HEK293 (cell line): ENCODE measurements around the gene NAT14.

ENCODE experiments used
- ZNF777 ChIP-seq: fragments of 450-650 bp; formaldehyde crosslinking; IDR thresholded peaks from 2 replicates; pipeline ENCODE4 v1.5.1; 2017; ENCODE audit warnings: missing biosample characterization, missing genetic modification characterization, borderline replicate concordance
- ZNF843 ChIP-seq: fragments of 450-650 bp; formaldehyde crosslinking; IDR thresholded peaks from 2 replicates; pipeline ENCODE4 v1.5.1; 2016; ENCODE audit warnings: missing biosample characterization, missing genetic modification characterization
- TF ChIP-seq, protein P1 (sequence below): fragments of 450-650 bp; formaldehyde crosslinking; IDR thresholded peaks from 2 replicates; pipeline ENCODE4 v1.5.1; 2016; ENCODE audit warnings: missing biosample characterization, missing genetic modification characterization
- TF ChIP-seq, protein P2 (sequence below): sonication (generic); formaldehyde crosslinking; IDR thresholded peaks from 2 replicates; pipeline ENCODE4 v1.8.1; 2022; ENCODE audit warnings: mild to moderate bottlenecking, moderate library complexity, missing genetic modification reagents

DNA sequence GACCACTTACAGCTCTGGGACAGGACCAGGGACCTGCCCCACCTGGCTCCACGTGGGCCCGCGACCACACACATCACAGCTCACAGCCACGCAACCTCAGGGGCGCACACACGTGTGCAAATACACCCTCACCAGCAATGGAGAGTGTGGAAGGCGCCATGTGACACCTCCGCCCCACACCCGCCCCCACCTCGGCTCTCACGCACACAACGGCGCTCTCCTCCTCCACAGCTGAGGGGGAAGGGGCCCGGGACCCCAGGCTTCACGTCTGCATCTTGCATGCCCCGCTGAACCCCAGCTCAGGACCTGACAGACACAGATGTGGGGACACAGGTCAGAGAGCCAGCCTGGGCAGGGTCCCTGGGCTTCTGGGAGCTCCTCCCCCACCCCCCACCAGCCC is 35.5 kb upstream of the NAT14 start:
- TF ChIP-seq ZNF843 (no peak), ZNF777 (tag by site-specific recombination) (no peak)
- TF ChIP-seq, protein P1, sequence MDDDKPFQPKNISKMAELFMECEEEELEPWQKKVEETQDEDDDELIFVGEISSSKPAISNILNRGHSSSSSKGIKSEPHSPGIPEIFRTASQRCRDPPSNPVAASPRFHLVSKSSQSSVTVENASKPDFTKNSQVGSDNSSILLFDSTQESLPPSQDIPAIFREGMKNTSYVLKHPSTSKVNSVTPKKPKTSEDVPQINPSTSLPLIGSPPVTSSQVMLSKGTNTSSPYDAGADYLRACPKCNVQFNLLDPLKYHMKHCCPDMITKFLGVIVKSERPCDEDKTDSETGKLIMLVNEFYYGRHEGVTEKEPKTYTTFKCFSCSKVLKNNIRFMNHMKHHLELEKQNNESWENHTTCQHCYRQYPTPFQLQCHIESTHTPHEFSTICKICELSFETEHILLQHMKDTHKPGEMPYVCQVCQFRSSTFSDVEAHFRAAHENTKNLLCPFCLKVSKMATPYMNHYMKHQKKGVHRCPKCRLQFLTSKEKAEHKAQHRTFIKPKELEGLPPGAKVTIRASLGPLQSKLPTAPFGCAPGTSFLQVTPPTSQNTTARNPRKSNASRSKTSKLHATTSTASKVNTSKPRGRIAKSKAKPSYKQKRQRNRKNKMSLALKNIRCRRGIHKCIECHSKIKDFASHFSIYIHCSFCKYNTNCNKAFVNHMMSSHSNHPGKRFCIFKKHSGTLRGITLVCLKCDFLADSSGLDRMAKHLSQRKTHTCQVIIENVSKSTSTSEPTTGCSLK = no peak
- TF ChIP-seq, protein P2, sequence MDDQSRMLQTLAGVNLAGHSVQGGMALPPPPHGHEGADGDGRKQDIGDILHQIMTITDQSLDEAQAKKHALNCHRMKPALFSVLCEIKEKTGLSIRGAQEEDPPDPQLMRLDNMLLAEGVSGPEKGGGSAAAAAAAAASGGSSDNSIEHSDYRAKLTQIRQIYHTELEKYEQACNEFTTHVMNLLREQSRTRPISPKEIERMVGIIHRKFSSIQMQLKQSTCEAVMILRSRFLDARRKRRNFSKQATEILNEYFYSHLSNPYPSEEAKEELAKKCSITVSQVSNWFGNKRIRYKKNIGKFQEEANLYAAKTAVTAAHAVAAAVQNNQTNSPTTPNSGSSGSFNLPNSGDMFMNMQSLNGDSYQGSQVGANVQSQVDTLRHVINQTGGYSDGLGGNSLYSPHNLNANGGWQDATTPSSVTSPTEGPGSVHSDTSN (CRISPR knock-in tag) = no peak
